HEK293 (cell line): ENCODE results near the gene NTSR2.

Source experiments
- CTCF ChIP-seq: fragments of 450-650 bp; formaldehyde crosslinking; IDR thresholded peaks from 2 replicates; pipeline ENCODE4 v1.5.1; 2016; ENCODE audit warnings: missing biosample characterization, missing genetic modification characterization
- RBAK ChIP-seq: fragments of 450-650 bp; formaldehyde crosslinking; IDR thresholded peaks from 2 replicates; pipeline ENCODE4 v1.5.1; 2016; ENCODE audit warnings: missing biosample characterization, missing genetic modification characterization
- ZNF132 ChIP-seq: fragments of 450-650 bp; formaldehyde crosslinking; IDR thresholded peaks from 2 replicates; pipeline ENCODE4 v1.5.1; 2017; ENCODE audit warnings: missing biosample characterization, missing genetic modification characterization, borderline replicate concordance

- TF ChIP-seq CTCF (tag by site-specific recombination) (no peak), ZNF132 (tag by site-specific recombination) (no peak), RBAK (no peak)
Observed at GRCh38 chr2:11610624-11611242, 59.3 kb downstream of the NTSR2 start.
